Spleen (tissue), 7 donors: Measurements from ENCODE around the gene COL5A1.

Experiments
- POLR2A ChIP-seq, 3 donors: fragments of 450-650 bp; IDR thresholded peaks; one replicate each; pipeline ENCODE4 v1.5.1; 2017; ENCODE audit warnings: antibody characterized with exemption in 3 of 3, mild to moderate bottlenecking in 1 of 3
- TF ChIP-seq, protein P1 (sequence below), 11 experiments: fragments of 200-600 bp in 7 of 11; fragments of 450-650 bp in 4 of 11; sonication (generic) in 4 of 11; IDR thresholded peaks in 8 of 11; conservative IDR thresholded peaks in 3 of 11; 1 replicate in 7 of 11; 2 replicates in 4 of 11; pipeline versions ENCODE4 v1.4.0 to v1.8.0; 2016 to 2021; ENCODE audit warnings: antibody characterized with exemption in 11 of 11, inconsistent platforms in 4 of 11, mild to moderate bottlenecking in 1 of 11
- donor health status: DM: no; HTN: no; CAD: no; lungs with moderate emphysema.
- donor health status: DM: no; HTN: no; CAD: no.
- donor health status: DM: no; HTN: no; CAD: no.

GRCh38 chr9:134812343-134812673 is 170.7 kb downstream of the COL5A1 start:
- no peak for TF ChIP-seq POLR2A (IDR thresholded peaks at IDR 0.05)
- TF ChIP-seq, protein P1, sequence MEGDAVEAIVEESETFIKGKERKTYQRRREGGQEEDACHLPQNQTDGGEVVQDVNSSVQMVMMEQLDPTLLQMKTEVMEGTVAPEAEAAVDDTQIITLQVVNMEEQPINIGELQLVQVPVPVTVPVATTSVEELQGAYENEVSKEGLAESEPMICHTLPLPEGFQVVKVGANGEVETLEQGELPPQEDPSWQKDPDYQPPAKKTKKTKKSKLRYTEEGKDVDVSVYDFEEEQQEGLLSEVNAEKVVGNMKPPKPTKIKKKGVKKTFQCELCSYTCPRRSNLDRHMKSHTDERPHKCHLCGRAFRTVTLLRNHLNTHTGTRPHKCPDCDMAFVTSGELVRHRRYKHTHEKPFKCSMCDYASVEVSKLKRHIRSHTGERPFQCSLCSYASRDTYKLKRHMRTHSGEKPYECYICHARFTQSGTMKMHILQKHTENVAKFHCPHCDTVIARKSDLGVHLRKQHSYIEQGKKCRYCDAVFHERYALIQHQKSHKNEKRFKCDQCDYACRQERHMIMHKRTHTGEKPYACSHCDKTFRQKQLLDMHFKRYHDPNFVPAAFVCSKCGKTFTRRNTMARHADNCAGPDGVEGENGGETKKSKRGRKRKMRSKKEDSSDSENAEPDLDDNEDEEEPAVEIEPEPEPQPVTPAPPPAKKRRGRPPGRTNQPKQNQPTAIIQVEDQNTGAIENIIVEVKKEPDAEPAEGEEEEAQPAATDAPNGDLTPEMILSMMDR (IDR thresholded peaks at IDR 0.05 in 8 of 11, conservative IDR thresholded peaks at IDR 0.05 in 3 of 11) = no peak
